ACHN (cell line): ENCODE measurements around the gene NOTCH1.

Experiments used
- DNase-seq: peaks from one replicate; pipeline ENCODE4 v3.0.0-alpha.2; 2015
- in situ Hi-C: cut with HindIII; loops from 2 replicates; pipeline ENCODE4 v1.10.0; 2017; ENCODE audit warnings: low sequenced_read_pairs, low pct_ligation_motif_present, low pct_unique_long_range_greater_than_20kb

The NOTCH1 gene

GRCh38 chr9:136485049-136486045 lies 60.5 kb downstream of the NOTCH1 start:
- in situ Hi-C loops: loop anchor here (10.0 kb wide), 1 partner anchor 69 kb away; no protein-coding TSS in a partner anchor
- DNase-seq: peak; percentile 70

GRCh38 chr9:136484153-136485048 lies 61.4 kb downstream of the NOTCH1 start:
- in situ Hi-C loops: loop anchor here (10.0 kb wide), 1 partner anchor 70 kb away; no protein-coding TSS in a partner anchor
- DNase-seq: peak; percentile 40

- in situ Hi-C loops: loop anchor here (10.0 kb wide), 1 partner anchor 71 kb away; no protein-coding TSS in a partner anchor
- peak; percentile 88 for DNase-seq
Observed at GRCh38 chr9:136483589-136484152, 62.2 kb downstream of the NOTCH1 start.

GRCh38 chr9:136482793-136483588 lies 62.9 kb downstream of the NOTCH1 start, which contains the start of gene SEC16A:
Gene SEC16A (minus strand): TSS chr9:136483040. CDS start chr9:136477615, 5,425 bp downstream.
- DNase-seq: peak; percentile 91
- in situ Hi-C loops: loop anchor here (10.0 kb wide), 1 partner anchor 72 kb away; no protein-coding TSS in a partner anchor

- in situ Hi-C loops: loop anchor here (10.0 kb wide), 1 partner anchor 73 kb away; no protein-coding TSS in a partner anchor
- DNase-seq: peak; percentile 34
Observed at GRCh38 chr9:136482046-136482792, 63.6 kb downstream of the NOTCH1 start.

- in situ Hi-C loops: loop anchor here (10.0 kb wide), 1 partner anchor 73 kb away; no protein-coding TSS in a partner anchor
- no peak for DNase-seq
Observed at GRCh38 chr9:136481558-136481957, 64.3 kb downstream of the NOTCH1 start.

GRCh38 chr9:136476369-136477150 lies 69.3 kb downstream of the NOTCH1 start:
- in situ Hi-C loops: no loop called here
- no peak for DNase-seq

GRCh38 chr9:136474974-136475865 lies 70.6 kb downstream of the NOTCH1 start:
- no peak for DNase-seq
- in situ Hi-C loops: no loop called here

GRCh38 chr9:136474021-136474640 lies 71.7 kb downstream of the NOTCH1 start:
- in situ Hi-C loops: no loop called here
- DNase-seq: no peak

- DNase-seq: no peak
- in situ Hi-C loops: no loop called here
Observed at GRCh38 chr9:136473354-136473721, 72.5 kb downstream of the NOTCH1 start.

GRCh38 chr9:136472640-136473353 lies 73.1 kb downstream of the NOTCH1 start:
- DNase-seq: no peak
- in situ Hi-C loops: no loop called here

GRCh38 chr9:136471802-136472487 lies 73.9 kb downstream of the NOTCH1 start:
- DNase-seq: no peak
- in situ Hi-C loops: no loop called here

GRCh38 chr9:136470792-136471469 lies 74.9 kb downstream of the NOTCH1 start:
- in situ Hi-C loops: no loop called here
- DNase-seq: no peak
